GM18861 (cell line): ENCODE data around the gene ABHD5.

Experiments used
- ATAC-seq: cut with Tn5 transposase; IDR thresholded peaks from one replicate; pipeline ENCODE4 v1.9.1; 2021; ENCODE audit not compliant: unreplicated experiment

The ABHD5 gene

GRCh38 chr3:43773273-43774094, 82.7 kb downstream of the ABHD5 start:
- no peak for ATAC-seq

- no peak for ATAC-seq
These were observed 84.1 kb downstream of the ABHD5 start for GRCh38 chr3:43774799-43775198.

- ATAC-seq = no peak
These were observed 85.4 kb downstream of the ABHD5 start for GRCh38 chr3:43776101-43776500.

GRCh38 chr3:43779850-43780249, 89.1 kb downstream of the ABHD5 start:
- ATAC-seq = no peak

- ATAC-seq = no peak
These were observed 91.8 kb downstream of the ABHD5 start for GRCh38 chr3:43782541-43782940.
